NCI-H1436 (cell line): ENCODE results near the gene SERPINB12.

ENCODE experiments used
- DNase-seq: peaks from one replicate; lab custom pipeline; 2025; lab: John Stamatoyannopoulos, UW

Gene SERPINB12

DNA sequence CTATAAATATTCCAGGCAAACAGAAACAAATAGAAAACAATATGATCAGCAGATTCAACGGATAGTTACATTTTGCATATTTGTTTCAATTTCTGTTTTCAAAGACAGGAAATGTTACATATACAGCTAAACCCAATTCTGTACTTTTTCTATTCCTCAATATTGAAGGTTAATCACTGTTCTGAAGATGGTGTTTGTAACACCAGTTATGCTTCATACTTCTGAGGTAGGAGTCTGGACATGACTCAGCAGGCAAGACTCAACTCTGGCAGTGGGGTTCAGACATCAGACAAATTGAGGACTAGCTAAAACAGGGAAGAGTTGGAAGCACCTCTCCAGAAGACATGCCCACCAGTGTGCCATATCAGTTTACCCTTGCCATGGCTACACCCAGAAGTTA lies 61.6 kb downstream of the SERPINB12 start:
- no peak for DNase-seq

DNA sequence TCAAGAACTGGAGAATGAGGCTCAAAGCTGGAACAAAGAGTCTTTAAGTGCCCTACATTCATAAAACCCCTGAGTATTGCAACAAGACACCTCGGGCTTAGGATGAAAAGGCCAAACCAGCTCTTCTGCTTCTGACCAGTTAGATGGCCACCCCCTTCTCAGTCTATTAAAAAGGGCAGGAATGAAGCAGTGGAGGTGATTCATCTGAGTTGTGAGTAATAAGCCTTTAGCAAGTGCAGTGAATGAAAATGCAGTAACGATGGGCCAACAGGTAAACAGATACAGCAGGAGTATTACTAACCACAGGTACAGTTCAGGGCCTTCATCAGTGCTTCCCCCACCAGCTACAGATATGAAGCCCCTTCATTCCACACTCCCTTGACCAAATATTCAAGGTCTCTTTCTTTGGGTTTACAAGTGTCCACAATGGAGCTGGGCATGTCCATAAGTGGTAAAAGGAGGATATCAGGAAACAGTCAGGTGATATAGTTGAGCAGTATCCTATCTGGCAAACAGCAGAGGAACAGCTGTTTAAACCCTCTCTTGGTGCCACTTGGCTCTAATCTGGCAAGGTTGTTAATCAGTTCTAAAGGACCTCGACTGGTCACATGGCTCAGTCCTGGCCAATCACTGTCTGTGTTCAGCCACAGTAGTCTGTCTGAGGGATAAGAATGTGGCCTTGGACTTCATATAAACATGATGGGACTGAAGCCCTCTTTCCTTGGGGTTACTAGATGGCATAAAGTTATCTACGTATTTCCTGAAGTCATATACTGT lies 62.8 kb downstream of the SERPINB12 start:
- no peak for DNase-seq

DNA sequence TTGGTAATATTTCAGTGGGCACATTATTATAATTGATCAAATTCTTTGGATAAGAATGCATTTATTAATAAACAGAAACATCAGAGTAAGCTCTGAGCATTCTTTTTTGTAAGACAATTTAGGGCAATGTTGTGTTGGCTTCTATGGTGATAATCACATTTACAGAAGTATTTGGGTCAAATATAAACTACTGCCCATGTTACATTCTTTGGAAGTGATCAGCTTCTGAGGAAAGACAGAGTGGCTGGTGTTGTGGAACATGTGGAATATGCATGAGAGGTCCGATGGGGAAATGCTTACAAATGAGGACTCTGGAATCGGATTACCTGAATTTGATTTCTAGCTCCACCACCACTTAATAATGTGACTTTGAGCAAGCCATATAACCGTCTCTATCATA lies 64.4 kb downstream of the SERPINB12 start:
- DNase-seq, result no peak

DNA sequence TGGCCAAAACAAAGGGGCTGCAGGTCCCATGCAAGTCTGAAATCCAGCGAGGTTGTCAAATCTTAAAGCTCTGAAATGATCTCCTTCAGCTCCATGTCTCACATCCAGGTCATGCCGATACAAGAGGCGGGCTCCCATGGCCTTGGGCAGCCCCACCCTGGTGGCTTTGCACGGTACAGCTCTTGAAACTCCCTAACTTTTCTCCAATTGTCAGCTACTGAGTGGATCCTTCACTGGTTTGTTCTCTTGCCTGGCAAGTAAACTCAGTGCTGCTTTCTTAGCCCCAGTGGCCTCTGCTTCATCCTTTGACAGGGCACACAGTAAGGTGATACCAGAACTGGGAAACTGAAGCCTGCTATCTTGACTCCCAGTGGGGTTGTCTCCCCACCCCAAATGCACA lies 71.3 kb downstream of the SERPINB12 start:
- DNase-seq, result no peak

DNA sequence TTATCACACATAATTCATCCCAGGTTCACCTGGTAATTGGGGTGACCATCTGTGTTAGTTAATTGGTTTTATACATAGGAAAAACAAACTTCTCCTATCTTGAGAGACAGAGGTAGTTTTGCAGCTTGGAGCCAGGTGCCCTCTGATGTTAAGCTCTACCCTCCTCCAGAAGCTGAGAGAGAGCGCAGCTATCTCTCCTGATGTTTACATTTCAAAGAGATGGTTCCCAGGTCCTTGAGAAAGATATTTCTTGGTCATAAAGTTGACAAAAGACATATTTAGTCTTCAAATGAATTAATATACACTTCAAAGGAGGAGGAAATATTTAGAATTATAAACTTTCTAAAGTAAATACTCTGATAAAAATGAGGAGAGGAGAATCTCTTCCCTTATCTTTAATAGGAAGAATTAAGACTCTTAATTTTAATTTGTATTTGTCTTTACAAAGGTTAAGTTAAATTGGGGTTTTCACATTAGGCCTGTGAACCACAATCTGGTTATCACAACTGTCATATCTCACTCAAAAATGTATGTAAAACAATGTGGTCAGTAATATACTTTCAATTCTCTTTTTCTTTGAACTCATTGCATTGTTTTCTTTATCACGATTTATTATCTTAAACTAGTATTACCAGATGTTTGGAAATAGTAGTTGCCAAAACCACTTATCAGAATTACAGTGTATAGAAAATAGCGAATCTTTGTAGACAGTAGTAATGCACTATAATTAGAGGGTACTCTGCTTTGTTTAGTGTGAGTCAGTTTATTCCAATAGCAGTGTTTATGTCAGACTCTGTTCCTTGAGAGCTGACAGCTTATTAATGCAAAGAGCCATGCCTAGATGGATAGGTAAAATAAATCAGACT lies 75.1 kb downstream of the SERPINB12 start:
- peak; percentile 46 for DNase-seq

DNA sequence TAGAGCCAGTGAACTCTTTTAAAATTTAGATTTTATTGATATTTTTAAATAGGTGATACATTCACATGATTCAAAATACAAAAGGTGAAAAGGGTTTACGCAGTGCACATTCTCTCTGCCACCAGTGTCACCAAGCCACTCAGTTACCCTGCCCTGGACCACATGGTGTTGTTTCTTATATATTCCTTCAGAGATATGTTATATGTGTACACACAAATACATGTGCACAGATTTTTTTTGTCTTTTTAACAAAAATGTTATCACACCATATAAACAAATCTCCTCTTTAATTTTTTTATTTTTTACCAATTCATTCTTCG lies 75.7 kb downstream of the SERPINB12 start:
- no peak for DNase-seq
